ENCODE results near the gene SERHL2.
"Not testable (repeated sequence)": the region's sequence is repeated elsewhere in the genome, so short reads cannot be mapped to it uniquely, and the experiment has no call there.

The SERHL2 gene

DNA sequence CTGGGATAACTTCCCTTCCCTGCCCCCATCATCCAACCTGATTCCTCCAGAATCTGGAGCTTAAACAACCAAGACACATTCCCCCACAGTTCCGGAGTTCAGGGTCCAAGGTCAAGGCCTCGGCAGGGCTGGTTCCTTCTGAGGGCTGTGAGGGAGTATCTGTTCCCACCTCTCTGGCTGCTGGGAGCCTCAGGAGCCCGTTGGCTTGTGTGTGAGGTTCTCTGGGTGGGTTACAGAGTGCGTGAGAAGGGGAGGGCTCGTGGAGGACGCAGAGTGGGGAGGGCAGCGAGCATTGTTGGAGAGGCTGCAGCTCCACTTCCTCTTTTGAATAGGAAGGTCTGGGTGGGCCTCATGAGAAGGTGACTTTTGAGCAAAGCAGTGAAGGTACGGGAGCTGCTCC is 8.5 kb downstream of the SERHL2 start:
- Histone ChIP-seq H3K27me3 (ENCODE audit: insufficient read depth, poor library complexity, severe bottlenecking) (no peaks in the 10 kb centered on the region), H3K27ac (replicated peaks) (peak overlapping the region; percentile 65), H3K4me3 (replicated peaks; ENCODE audit: insufficient read depth, low read length) (no peak overlapping the region)
- peak; percentile 64 to 90 for DNase-seq (ENCODE audit: low read depth in 1 of 2, low spot score in 1 of 2)
- TF ChIP-seq POLR2AphosphoS5 (IDR thresholded peaks at IDR 0.05; ENCODE audit: low read depth) (0 out of 2 replicates have a peak, but pooled peaks have one; percentile 49), GABPA (IDR thresholded peaks at IDR 0.05; ENCODE audit: low read depth) (no peak), REST (IDR thresholded peaks at IDR 0.05; ENCODE audit: insufficient replicate concordance, low read depth) (no peak), SPI1 (IDR thresholded peaks at IDR 0.05; ENCODE audit: borderline replicate concordance, low read depth) (peak; percentile 98)
- TF ChIP-seq, protein P1, sequence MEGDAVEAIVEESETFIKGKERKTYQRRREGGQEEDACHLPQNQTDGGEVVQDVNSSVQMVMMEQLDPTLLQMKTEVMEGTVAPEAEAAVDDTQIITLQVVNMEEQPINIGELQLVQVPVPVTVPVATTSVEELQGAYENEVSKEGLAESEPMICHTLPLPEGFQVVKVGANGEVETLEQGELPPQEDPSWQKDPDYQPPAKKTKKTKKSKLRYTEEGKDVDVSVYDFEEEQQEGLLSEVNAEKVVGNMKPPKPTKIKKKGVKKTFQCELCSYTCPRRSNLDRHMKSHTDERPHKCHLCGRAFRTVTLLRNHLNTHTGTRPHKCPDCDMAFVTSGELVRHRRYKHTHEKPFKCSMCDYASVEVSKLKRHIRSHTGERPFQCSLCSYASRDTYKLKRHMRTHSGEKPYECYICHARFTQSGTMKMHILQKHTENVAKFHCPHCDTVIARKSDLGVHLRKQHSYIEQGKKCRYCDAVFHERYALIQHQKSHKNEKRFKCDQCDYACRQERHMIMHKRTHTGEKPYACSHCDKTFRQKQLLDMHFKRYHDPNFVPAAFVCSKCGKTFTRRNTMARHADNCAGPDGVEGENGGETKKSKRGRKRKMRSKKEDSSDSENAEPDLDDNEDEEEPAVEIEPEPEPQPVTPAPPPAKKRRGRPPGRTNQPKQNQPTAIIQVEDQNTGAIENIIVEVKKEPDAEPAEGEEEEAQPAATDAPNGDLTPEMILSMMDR (IDR thresholded peaks at IDR 0.05; ENCODE audit: insufficient read depth, low read length): no peak

DNA sequence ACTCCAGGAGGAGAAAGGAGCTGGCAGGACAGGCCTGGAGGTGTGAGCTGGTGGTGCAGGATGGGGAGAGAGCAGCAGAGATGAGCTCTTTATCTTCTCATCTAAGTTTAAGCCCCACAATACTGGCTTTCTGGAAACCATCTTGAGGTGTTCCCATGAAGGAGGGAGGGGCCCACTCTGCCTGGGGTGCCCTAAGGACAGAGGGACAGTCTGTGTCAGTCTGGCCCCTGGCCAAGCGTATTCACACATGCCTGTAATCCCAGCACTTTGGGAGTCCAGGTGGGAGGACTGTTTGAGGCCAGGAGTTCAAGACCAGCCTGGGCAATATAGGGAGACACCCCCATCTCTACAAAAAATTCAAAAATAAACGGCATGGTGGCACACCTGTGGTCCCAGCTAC is 8.9 kb downstream of the SERHL2 start:
- H3K27ac ChIP-seq (replicated peaks): peak overlapping the region; percentile 65

DNA sequence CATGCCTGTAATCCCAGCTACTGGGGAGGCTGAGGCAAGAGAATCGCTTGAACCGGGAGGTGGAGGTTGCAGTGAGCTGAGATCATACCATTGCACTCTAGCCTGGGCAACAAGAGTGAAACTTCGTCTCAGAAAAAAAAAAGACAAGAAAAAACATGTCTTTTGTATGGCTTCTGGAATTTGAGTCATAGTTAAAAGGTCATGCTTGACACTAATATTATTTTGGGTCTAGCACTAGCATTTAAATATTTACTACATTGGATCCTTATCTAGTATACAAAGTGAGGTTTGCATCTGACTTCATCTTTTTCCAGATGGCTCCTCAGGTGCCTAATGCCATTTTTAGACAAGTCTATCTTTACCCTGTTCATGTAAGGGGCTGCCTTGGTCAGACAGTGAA is 10.2 kb downstream of the SERHL2 start:
- DNase-seq (ENCODE audit: low read depth in 1 of 2, low spot score in 1 of 2): not testable (repeated sequence)

More for the DNA sequence above, 8.9 kb downstream of the SERHL2 start:
- TF ChIP-seq POLR2AphosphoS5 (IDR thresholded peaks at IDR 0.05; ENCODE audit: low read depth) (no peak), REST (IDR thresholded peaks at IDR 0.05; ENCODE audit: insufficient replicate concordance, low read depth) (no peak), GABPA (IDR thresholded peaks at IDR 0.05; ENCODE audit: low read depth) (no peak), SPI1 (IDR thresholded peaks at IDR 0.05; ENCODE audit: borderline replicate concordance, low read depth) (no peak)
- TF ChIP-seq, protein P1 (IDR thresholded peaks at IDR 0.05; ENCODE audit: insufficient read depth, low read length): no peak
- Histone ChIP-seq H3K27me3 (ENCODE audit: insufficient read depth, poor library complexity, severe bottlenecking) (no peaks in the 10 kb centered on the region), H3K4me3 (replicated peaks; ENCODE audit: insufficient read depth, low read length) (no peak overlapping the region)
- no peak for DNase-seq (ENCODE audit: low read depth in 1 of 2, low spot score in 1 of 2)

DNA sequence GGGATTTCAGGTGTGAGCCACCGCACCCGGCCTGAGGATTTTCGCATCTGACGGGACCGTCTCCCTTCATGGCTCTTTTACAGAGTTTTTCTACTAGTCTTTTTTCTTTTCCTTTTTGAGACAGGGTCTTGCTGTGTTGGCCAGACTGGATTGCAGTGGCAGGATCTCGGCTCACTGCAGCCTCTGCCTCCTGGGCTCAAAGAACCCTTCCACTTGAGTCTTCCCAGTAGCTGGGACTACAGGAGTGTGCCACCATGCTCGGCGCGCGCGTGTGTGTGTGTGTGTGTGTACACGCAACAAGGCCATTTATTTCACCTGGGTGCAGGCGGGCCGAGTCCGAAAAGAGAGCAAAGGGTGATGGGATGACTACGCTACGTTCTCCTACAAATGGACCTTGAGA is 10.9 kb downstream of the SERHL2 start:
- TF ChIP-seq, protein P1 (IDR thresholded peaks at IDR 0.05; ENCODE audit: insufficient read depth, low read length): no peak
- TF ChIP-seq POLR2AphosphoS5 (IDR thresholded peaks at IDR 0.05; ENCODE audit: low read depth) (no peak), SPI1 (IDR thresholded peaks at IDR 0.05; ENCODE audit: borderline replicate concordance, low read depth) (no peak)
- H3K27ac ChIP-seq (replicated peaks): no peak overlapping the region
- DNase-seq (ENCODE audit: low read depth in 1 of 2, low spot score in 1 of 2): no peak

More for the DNA sequence above, 10.2 kb downstream of the SERHL2 start:
- not testable (repeated sequence) for H3K27ac ChIP-seq (replicated peaks); H3K27me3 ChIP-seq (ENCODE audit: insufficient read depth, poor library complexity, severe bottlenecking); H3K4me3 ChIP-seq (replicated peaks; ENCODE audit: insufficient read depth, low read length)

More for the DNA sequence above, 10.9 kb downstream of the SERHL2 start:
- no peaks in the 10 kb centered on the region for H3K27me3 ChIP-seq (ENCODE audit: insufficient read depth, poor library complexity, severe bottlenecking)
- H3K4me3 ChIP-seq (replicated peaks; ENCODE audit: insufficient read depth, low read length): no peak overlapping the region
